ENCODE measurements around the gene DERL2. TPM values are rescaled to one million over a fixed set of nuclear protein-coding genes. Genes with fewer than 3 reads are reported as not detected.

The DERL2 gene
- total and polyA plus RNA-seq, 9 of the 15 experiments (the other 6 are each of a cell fraction or from before 2014, with no cell fraction given), result 11.5 to 105 (median 30.7) TPM

- no peaks in the 10 kb centered on the region for H3K79me2 ChIP-seq (ENCODE audit: control insufficient read depth, insufficient read depth, low read length)
- no peak for DNase-seq (ENCODE audit: extremely low read depth in 1 of 4, low spot score in 3 of 4)
- TF ChIP-seq PCBP1 (IDR thresholded peaks at IDR 0.05; ENCODE audit: low read depth, low read length, poor library complexity, severe bottlenecking), result no peak
- TF ChIP-seq ZKSCAN1 (IDR thresholded peaks at IDR 0.05; ENCODE audit: low read depth, low read length), result peak; percentile 69; the same call in 1 of the 2 replicates
- in situ Hi-C loops (cut with MboI) (no loop called here), intact Hi-C loops (cut with micrococcal nuclease) (no loop called here)
- peaks cover 67% of the 10 kb centered on the region; the same call in 2 of the 3 replicates for H3K36me3 ChIP-seq (ENCODE audit: control insufficient read depth, insufficient read depth, low read length)
- ChIA-PET CTCF (ENCODE audit: low intra/inter-chr PET ratio) (no interaction called here), POLR2A (no interaction called here)
- no peak overlapping the region for H3K4me3 ChIP-seq
- no peak overlapping the region; a peak in 1 of 4 replicates for H3K9ac ChIP-seq (ENCODE audit: insufficient read depth in 1 of 2, low read depth in 2 of 2, low read length in 2 of 2)
- no peaks in the 10 kb centered on the region for H3K9me3 ChIP-seq (replicated peaks; ENCODE audit: control insufficient read depth, insufficient read depth, low read depth, low read length)
- no peak overlapping the region for H3K4me2 ChIP-seq (ENCODE audit: insufficient read depth, low read length)
- no TSS peak for BruUV-seq (replicated peaks)
- H4K20me1 ChIP-seq (replicated peaks; ENCODE audit: control insufficient read depth, insufficient read depth, low read length), result no peaks in the 10 kb centered on the region
- no peak for FAIRE-seq
- ATAC-seq, result no peak
- peaks cover 2% of the 10 kb centered on the region for H3K9me1 ChIP-seq (ENCODE audit: control insufficient read depth, insufficient read depth, low read length)
- no peaks in the 10 kb centered on the region; a peak in 1 of 5 replicates for H3K4me1 ChIP-seq (replicated peaks in 1 of 2; ENCODE audit: control insufficient read depth in 2 of 2, insufficient read depth in 2 of 2, low read length in 2 of 2)
- no peak overlapping the region for H3K27ac ChIP-seq (ENCODE audit: extremely low read depth, low read depth, low read length)
- WGBS (ENCODE audit: insufficient coverage, low coverage, missing lambda C conversion rate), result 90% methylated on average over 2 of the region's 2 CpGs
- no peak overlapping the region for H2AFZ ChIP-seq (ENCODE audit: low read depth, low read length)
- H3K27me3 ChIP-seq (ENCODE audit: control insufficient read depth in 2 of 2, insufficient read depth in 2 of 2, low read length in 2 of 2), result no peaks in the 10 kb centered on the region
These were observed 49.5 kb upstream of the DERL2 start for GRCh38 chr17:5535436-5535835.

- no peak for ATAC-seq
- intact Hi-C loops (cut with micrococcal nuclease), result no loop called here
- Histone ChIP-seq H3K79me2 (ENCODE audit: control insufficient read depth, insufficient read depth, low read length) (no peaks in the 10 kb centered on the region), H3K9me3 (replicated peaks; ENCODE audit: control insufficient read depth, insufficient read depth, low read depth, low read length) (no peaks in the 10 kb centered on the region), H3K4me2 (ENCODE audit: insufficient read depth, low read length) (no peak overlapping the region), H4K20me1 (replicated peaks; ENCODE audit: control insufficient read depth, insufficient read depth, low read length) (no peaks in the 10 kb centered on the region), H3K9me1 (ENCODE audit: control insufficient read depth, insufficient read depth, low read length) (peaks cover 3% of the 10 kb centered on the region), H3K4me1 (replicated peaks in 1 of 2; ENCODE audit: control insufficient read depth in 2 of 2, insufficient read depth in 2 of 2, low read length in 2 of 2) (no peaks in the 10 kb centered on the region; a peak in 1 of 5 replicates), H3K27ac (ENCODE audit: extremely low read depth, low read depth, low read length) (no peak overlapping the region), H3K36me3 (ENCODE audit: control insufficient read depth, insufficient read depth, low read length) (peaks cover 65% of the 10 kb centered on the region; the same call in 2 of the 3 replicates), H3K9ac (ENCODE audit: insufficient read depth in 1 of 2, low read depth in 2 of 2, low read length in 2 of 2) (no peak overlapping the region), H3K4me3 (no peak overlapping the region), H3K27me3 (ENCODE audit: control insufficient read depth in 2 of 2, insufficient read depth in 2 of 2, low read length in 2 of 2) (no peaks in the 10 kb centered on the region), H2AFZ (ENCODE audit: low read depth, low read length) (no peak overlapping the region)
- in situ Hi-C loops (cut with MboI), result no loop called here
- 89% methylated on average over 10 of the region's 18 CpGs for WGBS (ENCODE audit: insufficient coverage, low coverage, missing lambda C conversion rate)
- FAIRE-seq, result no peak
- ChIA-PET POLR2A (interaction anchor here (0.6 kb wide), 2 partner anchors 31 to 1115 kb away, joined by 3 to 4 read pairs; no protein-coding TSS in a partner anchor), CTCF (ENCODE audit: low intra/inter-chr PET ratio) (no interaction called here)
- no peak for DNase-seq (ENCODE audit: extremely low read depth in 1 of 4, low spot score in 3 of 4)
- no TSS peak for BruUV-seq (replicated peaks)
- TF ChIP-seq MYBL2 (IDR thresholded peaks at IDR 0.05; ENCODE audit: low read depth), result no peak
- no peak for TF ChIP-seq MYBL2 (CRISPR knock-in tag; IDR thresholded peaks at IDR 0.05; ENCODE audit: borderline replicate concordance)
- TF ChIP-seq ZBTB11 (CRISPR knock-in tag; IDR thresholded peaks at IDR 0.05), result no peak
- TF ChIP-seq HMGN3 (IDR thresholded peaks at IDR 0.05; ENCODE audit: borderline replicate concordance, extremely low read depth, insufficient read length, low read depth, low read length), result no peak
- no peak for TF ChIP-seq SLC30A9 (CRISPR knock-in tag; IDR thresholded peaks at IDR 0.05)
- no peak for TF ChIP-seq ZNF3 (CRISPR knock-in tag; IDR thresholded peaks at IDR 0.05)
- no peak for TF ChIP-seq MCM2 (IDR thresholded peaks at IDR 0.05; ENCODE audit: low read depth)
These were observed 47.7 kb upstream of the DERL2 start for GRCh38 chr17:5533486-5534315.
